ENCODE results near the gene EXD3.
"Not testable (repeated sequence)": the region's sequence is repeated elsewhere in the genome, so short reads cannot be mapped to it uniquely, and the experiment has no call there.

Gene EXD3

DNA sequence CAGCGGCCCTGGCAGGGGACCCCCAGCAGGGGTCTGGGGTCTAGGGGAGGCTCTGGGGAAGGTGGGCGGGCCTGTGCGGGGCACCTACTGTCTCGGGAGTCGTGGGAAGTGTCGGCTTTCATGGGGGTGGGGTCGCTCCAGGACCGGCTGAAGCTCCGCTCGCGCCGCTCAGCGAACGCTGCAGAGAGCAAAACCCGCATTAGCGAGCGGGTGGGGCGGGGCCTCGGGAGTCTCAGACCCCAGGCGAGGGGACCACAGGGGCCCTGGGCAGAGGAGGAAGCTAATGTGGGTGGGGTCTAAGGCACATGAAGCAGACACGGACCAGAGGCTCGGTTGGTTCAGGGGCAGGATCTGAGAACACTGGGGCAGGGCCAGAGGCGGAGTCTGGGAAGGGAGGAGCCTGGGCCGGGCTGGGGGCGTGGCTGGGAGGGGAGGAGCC is 30.7 kb upstream of the EXD3 start:
- TF ChIP-seq, protein P1, sequence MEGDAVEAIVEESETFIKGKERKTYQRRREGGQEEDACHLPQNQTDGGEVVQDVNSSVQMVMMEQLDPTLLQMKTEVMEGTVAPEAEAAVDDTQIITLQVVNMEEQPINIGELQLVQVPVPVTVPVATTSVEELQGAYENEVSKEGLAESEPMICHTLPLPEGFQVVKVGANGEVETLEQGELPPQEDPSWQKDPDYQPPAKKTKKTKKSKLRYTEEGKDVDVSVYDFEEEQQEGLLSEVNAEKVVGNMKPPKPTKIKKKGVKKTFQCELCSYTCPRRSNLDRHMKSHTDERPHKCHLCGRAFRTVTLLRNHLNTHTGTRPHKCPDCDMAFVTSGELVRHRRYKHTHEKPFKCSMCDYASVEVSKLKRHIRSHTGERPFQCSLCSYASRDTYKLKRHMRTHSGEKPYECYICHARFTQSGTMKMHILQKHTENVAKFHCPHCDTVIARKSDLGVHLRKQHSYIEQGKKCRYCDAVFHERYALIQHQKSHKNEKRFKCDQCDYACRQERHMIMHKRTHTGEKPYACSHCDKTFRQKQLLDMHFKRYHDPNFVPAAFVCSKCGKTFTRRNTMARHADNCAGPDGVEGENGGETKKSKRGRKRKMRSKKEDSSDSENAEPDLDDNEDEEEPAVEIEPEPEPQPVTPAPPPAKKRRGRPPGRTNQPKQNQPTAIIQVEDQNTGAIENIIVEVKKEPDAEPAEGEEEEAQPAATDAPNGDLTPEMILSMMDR (IDR thresholded peaks at IDR 0.05; ENCODE audit: control insufficient read depth, extremely low read depth, insufficient read depth), result no peak
- no peak overlapping the region for H3K4me3 ChIP-seq (ENCODE audit: low read depth, low read length)
- DNase-seq (ENCODE audit: low read depth), result peak; percentile 41

DNA sequence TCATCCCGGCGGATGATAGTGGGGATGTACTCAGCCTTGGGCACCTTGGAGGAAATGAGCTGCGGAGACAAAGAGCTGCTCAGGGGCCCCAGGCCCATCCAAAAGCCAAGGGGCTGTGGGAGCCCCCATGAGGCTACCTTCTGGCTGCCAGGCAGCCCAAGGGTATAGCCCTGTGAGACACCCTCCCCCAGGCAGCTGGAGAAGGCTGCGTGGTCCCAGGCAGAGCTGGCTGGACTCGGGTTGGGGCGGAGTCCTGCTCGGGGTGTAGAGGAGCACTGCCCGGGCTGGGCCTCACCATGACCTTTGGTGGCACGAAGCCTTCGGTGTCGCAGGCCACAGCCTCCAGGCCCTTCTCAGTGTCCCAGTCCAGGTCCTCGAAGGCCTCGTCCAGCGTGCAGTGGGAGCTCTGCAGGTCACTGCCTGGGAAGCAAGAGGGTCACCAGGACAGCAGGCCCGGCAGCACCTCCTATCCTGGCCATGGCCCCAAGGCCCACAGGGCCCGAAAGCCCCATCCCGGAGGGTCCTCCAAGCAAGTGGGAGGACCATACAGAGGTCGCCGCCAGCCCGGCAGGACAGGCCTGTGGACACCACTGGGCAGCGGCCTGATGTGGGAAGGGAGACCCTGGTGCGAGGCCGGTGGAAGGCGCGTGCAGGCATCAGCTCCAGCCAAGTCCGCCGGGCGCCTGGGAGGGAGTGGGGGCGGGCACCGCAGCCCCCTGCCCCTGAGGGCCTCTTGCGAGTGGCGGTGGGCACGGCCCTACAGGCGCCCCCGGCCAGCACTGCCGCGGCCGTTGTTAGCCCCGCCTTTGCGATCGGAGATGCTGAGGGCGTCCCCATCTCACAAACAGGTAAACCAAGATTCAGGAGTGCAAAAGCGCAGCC is 30.0 kb upstream of the EXD3 start:
- DNase-seq (ENCODE audit: low read depth), result no peak
- H3K4me3 ChIP-seq (ENCODE audit: low read depth, low read length), result no peak overlapping the region
- TF ChIP-seq, protein P1 (IDR thresholded peaks at IDR 0.05; ENCODE audit: control insufficient read depth, extremely low read depth, insufficient read depth), result no peak

DNA sequence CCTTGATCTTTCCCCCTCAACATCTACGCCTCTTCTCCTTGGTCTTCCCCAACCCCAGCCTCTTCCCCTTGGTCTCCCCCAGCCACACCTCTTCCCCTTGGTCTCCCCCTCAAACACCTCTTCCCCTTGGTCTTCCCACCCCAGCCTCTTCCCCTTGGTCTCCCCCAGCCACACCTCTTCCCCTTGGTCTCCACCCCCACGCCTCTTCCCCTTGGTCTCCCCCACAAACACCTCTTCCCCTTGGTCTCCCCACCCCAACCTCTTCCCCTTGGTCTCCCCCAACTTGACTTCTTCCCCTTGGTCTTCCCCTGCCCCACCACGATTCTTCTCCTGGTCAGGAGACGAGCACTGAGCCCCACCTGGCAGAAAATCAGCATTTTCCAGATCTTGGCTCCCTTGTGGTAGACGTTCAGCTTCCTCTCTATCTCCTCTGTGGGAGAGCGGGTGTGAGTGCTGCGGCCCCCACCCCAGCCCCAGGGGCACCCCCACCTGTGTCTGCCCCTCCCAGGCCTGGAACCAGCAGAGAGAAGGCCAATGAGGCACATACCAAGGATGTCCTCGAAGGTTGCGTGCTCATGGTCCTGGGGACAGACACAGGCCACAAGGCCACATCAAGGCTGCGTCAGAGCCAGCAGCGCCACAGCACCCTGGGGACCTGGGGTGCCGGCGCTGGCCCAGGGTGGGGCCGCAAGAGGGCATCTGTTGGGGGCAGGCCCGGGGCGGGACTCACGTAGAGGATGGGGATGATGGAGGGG is 29.2 kb upstream of the EXD3 start:
- no peak for DNase-seq (ENCODE audit: low read depth)
- no peak overlapping the region for H3K4me3 ChIP-seq (ENCODE audit: low read depth, low read length)
- TF ChIP-seq, protein P1 (IDR thresholded peaks at IDR 0.05; ENCODE audit: control insufficient read depth, extremely low read depth, insufficient read depth), result no peak

DNA sequence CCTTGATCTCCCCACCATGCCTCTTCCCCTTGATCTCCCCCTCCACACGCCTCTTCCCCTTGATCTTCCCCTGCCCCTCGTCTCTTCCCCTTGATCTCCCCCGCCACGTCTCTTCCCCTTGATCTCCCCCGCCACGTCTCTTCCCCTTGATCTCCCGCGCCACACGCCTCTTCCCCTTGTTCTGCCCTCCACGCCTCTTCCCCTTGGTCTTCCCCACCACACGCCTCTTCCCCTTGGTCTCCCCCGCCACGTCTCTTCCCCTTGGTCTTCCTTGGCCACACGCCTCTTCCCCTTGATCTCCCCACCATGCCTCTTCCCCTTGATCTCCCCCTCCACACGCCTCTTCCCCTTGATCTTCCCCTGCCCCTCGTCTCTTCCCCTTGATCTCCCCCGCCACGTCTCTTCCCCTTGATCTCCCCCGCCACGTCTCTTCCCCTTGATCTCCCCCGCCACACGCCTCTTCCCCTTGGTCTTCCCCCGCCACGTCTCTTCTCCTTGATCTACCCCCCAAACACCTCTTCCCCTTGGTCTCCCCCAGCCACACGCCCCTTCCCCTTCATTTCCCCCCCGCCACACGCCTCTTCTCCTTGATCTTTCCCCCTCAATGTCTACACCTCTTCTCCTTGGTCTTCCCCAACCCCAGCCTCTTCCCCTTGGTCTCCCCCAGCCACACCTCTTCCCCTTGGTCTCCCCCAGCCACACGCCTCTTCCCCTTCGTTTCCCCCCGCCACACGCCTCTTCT is 28.5 kb upstream of the EXD3 start:
- H3K4me3 ChIP-seq (ENCODE audit: low read depth, low read length); DNase-seq (ENCODE audit: low read depth): not testable (repeated sequence)

DNA sequence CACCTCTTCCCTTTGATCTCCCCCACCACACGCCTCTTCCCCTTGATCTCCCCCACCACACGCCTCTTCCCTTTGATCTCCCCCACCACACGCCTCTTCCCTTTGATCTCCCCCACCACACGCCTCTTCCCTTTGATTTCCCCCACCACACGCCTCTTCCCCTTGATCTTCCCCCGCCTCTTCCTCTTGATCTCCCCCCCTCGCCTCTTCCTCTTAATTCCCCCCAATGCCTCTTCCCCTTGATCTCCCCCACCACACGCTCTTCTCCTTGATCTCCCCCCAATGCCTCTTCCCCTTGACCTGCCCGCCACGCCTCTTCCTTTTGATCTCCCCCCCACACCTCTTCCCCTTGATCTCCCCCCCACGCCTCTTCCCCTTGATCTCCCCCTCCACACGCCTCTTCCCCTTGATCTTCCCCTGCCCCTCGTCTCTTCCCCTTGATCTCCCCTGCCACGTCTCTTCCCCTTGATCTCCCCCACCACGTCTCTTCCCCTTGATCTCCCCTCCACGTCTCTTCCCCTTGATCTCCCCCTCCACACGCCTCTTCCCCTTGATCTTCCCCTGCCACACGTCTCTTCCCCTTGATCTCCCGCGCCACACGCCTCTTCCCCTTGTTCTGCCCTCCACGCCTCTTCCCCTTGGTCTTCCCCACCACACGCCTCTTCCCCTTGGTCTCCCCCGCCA is 27.7 kb upstream of the EXD3 start:
- not testable (repeated sequence) for H3K4me3 ChIP-seq (ENCODE audit: low read depth, low read length); DNase-seq (ENCODE audit: low read depth)

DNA sequence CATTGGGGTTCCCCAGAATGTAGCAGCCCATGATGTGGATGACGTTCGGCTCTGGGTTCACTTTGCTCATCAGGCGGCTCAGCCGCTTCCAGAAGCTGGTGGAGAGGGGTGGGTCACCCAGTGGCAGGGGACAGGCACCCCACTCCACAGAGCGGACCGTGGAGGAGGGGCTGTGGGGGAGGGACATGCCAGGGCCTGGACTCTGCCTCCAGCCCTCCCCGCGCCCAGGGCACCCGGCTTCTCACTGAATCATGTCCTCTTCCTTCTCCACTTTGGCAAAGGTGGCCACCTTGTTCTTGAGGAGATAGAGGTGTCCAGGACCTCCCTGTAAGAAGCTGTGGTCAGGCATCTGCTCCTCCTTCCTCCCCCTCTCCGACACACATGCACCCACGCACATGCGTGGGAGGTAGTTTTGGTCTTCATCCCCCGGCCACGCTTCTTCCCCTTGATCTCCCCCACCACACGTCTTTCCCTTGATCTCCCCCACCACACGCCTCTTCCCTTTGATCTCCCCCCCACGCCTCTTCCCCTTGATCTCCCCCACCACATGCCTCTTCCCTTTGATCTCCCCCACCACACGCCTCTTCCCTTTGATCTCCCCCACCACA is 27.1 kb upstream of the EXD3 start:
- no peak overlapping the region for H3K4me3 ChIP-seq (ENCODE audit: low read depth, low read length)
- TF ChIP-seq, protein P1 (IDR thresholded peaks at IDR 0.05; ENCODE audit: control insufficient read depth, extremely low read depth, insufficient read depth), result no peak
- DNase-seq (ENCODE audit: low read depth), result no peak

DNA sequence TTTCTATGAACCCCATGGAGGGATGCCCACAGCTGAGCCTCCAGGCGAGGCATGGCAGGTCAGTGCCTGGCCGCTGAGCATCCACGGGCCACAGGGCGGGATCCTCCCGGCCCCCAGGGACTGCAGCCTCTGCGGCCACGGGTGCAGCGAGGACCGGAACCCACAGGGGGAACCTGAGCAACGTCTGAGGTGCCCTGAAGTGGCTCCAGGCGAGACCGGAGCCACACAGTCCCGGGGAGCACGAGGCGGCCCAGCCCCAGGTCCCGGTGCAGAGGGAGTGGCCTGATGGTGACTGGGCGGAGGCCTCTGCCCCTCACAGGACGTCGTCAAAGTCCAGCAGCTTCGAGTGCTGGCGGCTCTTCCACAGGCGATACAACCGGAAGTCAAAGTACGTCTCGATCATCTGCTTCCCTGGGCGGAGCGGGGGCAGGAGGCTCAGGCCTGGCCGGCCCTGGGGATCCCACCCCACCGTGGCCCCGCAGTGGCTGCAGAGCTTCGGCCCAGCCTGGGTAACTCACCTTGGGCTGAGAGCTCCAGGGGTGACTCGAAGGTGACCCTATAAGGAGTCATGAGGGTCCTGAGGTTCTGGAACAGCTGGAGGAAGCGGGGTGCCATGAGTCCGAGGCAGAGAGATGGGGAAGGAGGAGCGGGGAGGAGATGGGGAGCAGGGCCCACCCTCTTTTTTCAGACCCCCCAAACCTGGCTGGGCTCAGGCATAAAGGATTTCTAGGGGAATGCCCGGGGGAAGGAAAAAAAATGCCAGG is 26.3 kb upstream of the EXD3 start:
- no peak for DNase-seq (ENCODE audit: low read depth)

More for the DNA sequence above, 26.3 kb upstream of the EXD3 start:
- no peak overlapping the region for H3K4me3 ChIP-seq (ENCODE audit: low read depth, low read length)
- TF ChIP-seq, protein P1 (IDR thresholded peaks at IDR 0.05; ENCODE audit: control insufficient read depth, extremely low read depth, insufficient read depth), result no peak
